CD4-positive, alpha-beta T cell treated with Interleukin-4 for 1 hour (primary cell): Measurements from ENCODE around the gene DCXR.
A peak's percentile ranks its signal among the peaks of the same experiment; 100 is the strongest.
"Not testable (repeated sequence)": the region's sequence is repeated elsewhere in the genome, so short reads cannot be mapped to it uniquely, and the experiment has no call there.

ENCODE experiments used
- DNase-seq, 2 donors: peaks; one replicate each; pipeline ENCODE4 v3.0.0-alpha.2; 2020 to 2022

DCXR gene

DNA sequence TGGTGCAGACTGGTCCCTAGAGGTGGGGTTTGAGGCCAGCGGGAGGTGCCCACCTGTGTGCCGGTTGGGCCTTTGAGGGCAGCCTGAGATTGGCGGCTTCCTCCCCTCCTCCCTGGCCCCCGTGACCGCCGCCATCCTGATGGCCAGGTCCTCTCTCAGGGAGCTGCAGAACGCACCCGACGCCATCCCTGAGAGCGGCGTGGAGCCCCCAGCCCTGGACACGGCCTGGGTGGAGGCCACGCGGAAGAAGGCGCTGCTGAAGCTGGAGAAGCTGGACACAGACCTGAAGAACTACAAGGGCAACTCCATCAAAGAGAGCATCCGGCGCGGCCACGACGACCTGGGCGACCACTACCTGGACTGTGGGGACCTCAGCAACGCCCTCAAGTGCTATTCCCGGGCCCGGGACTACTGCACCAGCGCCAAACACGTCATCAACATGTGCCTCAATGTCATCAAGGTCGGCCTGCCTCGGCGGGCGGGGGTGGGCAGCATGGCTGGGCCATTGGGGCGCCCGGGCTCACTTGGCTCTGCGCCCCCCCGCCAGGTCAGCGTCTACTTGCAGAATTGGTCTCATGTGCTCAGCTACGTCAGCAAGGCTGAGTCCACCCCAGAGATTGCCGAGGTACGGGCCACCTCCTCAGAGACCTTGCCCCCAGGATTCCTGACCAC is 17.0 kb upstream of the DCXR start:
- no peak for DNase-seq

DNA sequence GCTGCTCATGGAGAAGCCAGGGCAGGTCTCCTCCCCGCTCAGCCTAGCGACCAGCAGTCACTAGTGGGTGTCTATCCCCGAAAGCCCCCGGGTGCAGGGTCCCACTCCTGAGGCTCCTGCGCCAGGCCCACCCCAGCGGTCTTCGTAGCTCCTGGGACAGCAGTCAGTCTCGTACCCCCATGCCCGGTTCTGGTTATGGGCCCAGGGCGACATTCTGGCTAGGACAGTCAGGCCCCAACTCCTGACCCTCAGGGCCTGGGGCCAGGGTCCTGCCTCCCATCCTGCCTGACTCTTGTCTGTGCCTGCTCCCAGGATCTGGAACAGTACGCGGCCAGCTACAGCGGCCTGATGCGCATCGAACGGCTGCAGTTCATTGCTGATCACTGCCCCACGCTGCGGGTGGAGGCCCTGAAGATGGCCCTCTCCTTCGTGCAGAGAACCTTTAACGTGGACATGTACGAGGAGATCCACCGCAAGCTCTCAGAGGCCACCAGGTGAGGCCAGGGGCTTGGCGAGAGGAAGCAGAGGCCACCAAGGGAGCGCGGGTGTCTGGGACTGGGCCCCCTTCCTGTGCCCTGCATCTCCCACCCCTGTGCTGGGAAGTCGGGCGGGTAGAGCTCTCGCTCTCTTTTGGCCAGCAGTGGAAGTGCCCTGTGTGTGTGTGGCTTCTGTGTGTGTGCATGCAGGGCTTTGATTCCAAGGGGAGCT is 16.2 kb upstream of the DCXR start:
- no peak for DNase-seq

DNA sequence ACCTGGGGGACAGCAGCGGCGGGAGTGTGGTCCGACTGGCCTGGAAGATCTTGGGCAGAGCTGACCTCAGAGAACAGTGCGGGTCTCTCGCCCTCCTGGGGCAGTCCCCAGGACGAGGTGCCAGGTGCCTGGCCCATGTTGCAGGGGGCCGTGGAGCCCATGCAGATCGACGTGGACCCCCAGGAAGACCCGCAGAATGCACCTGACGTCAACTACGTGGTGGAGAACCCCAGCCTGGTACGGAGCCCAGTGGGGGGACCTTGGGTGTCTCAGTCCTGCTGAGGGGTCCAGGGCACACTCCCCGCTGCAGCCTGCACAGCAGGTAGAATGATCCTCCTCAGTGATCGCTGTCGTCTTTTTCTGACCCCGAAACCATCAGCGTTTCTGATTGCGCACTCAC is 15.6 kb upstream of the DCXR start:
- DNase-seq: no peak

DNA sequence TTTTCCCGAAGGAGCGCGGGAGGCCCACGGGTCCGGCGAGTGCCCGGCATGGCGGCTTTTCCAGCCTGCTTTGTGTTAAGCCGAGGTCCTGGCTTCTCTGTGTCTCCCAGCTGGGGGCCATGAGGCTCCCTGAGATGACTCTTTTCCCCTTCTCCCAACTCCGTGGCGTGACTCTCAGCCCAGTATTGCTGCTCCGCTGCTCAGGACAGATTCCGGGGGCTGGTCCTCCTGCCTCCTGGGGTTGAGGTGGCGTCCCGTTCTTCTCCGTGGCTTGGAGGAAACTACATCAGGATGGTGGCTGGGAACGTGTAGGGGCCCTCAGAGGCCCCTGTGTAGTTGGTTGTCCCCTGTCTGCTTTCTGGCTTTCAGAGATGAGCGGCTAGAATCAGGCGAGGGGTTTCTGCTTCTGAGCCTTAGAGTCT is 15.2 kb upstream of the DCXR start:
- no peak for DNase-seq

DNA sequence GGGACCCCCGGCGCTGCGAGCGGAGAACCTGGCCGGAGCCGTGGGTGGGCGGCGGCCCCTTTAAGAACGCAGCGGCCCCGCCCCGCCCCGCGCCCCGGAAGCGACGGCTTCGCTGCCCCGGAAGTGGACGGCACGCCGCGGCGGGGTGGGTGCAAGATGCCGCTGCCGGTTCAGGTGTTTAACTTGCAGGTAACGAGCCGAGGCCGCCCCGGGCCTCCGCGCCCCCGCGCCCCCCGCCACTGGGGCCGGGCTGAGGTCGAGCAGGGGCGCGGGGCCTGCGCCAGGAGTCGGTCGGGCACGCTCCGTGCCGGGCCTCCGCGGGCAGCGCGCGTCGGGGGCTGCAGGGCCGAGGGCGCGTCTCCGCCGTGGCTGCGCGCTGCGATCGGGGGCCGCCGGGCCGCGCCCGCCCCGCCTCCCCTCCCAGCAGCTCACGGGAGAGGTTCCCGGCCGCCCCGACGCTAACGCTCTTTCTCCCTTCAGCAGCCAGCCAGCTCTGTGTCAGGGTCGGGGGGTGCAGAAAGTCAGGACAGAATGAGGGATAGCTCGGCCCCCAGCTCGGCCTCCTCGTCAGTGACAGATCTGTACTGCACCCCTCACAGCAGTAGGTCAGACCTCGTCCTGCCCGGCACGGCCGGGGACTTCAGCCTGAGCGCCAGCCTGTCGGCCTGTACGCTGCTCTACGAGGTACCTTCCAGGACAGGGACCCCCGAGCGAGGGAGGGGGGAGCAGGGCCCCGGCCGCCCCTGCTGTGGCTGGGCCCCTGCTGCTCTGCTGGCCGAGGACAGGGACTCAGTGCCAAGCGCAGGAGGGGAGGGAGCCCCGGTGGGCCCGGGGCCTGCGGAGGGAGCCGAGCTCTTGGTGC is 14.5 kb upstream of the DCXR start, which contains the start of the genes GPS1 and RFNG:
TSS of gene GPS1 (plus strand) at position 123 of the 862 bp plus-strand sequence. CDS start at position 157, 34 bp downstream.
TSS of gene RFNG (minus strand) at position 36 of the 862 bp plus-strand sequence. CDS start 45 bp downstream, outside the sequence.
- DNase-seq: peak; percentile 66 to 75

DNA sequence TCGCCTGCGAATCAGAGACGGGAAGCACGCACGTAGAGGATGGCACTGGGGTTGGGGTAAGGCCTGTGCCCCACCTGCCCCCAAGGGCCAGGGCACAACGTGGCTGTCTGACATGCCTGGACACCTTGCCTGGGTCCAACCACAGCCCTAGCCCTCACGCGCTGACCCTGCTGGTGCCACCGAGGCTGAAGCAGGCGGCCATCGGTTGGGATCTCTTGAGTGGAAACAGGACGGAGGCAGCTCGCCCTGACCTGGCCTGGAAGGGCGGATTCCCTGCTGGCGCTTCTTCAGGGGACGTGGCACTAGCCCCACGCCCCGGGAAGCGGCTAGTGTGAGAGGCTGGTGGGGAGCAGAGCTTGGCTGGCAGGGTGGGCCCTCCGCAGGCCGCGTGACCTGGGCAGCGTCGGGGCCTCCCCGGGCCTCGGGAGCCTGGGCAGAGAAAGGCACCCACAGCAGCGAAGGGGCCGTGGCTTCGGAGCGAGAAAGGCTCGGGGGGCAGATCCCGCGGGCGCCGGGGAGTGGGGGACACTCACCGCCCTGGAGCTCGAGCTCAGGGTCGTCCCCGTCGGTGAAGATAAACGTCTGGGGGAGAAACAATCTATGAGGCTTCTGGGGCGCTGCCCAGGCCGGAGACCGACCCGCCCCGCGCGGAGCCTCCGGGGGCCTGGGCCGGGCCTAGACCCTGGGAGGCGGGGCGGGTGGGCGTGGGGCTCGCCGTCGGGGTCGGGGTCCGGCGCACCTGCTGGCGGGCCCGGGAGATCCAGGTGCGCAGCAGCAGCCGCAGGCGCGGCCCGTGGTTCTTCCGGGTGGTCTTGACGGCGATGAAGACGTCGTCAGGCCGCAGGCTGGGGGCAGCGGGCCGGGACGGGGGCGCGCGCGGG is 13.5 kb upstream of the DCXR start:
- no peak for DNase-seq

DNA sequence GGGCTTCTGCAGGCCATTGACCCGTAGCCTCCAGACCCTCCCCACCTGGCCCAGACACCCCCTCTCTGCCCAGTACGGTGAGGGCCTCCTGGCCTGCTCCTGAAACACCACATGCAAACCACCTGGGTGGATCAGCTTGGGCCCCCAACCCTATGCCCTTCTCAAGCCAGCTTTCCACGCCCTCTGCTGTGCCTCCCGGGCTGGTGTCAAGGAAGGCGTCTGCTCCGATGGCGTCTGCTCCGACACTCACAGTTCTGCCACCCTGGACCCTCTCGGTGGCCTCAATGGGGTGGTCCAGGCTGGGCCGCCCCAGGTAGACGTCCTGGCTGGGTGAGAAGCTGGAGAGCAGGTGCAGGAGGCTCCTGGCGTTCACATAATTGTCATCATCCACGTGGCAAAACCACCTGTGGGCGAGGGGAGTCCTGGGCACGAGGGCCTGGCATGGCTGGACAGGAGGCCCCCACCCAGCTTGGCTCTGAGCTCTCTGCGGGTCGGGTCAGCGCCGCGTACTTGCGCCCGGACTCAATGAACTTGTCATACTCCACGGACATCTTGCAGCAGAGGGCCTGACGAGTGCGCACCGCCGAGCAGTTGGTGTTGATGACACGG is 12.8 kb upstream of the DCXR start:
- DNase-seq: no peak

DNA sequence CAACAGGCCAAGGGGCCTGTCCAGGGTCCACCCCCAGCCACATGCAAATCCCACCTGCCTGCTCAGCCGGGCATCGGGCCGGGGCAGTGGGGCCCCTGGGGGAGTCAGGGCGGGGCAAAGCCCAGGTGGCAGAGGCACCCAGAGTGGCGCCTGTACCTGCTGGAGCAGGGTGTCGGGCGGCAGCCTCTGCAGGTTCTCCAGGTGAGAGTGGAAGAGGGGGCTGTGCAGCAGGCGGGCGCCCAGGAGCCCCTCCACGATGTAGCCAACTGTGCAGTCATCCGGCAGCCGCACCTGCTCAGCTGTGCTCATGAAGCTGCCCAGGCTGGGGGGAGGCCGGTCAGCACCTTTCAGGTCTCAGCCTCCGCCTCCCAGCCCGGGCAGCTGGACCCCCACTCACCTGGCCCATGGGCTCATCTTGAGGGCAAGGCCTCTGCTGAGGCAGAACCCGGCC is 12.0 kb upstream of the DCXR start:
- no peak for DNase-seq

DNA sequence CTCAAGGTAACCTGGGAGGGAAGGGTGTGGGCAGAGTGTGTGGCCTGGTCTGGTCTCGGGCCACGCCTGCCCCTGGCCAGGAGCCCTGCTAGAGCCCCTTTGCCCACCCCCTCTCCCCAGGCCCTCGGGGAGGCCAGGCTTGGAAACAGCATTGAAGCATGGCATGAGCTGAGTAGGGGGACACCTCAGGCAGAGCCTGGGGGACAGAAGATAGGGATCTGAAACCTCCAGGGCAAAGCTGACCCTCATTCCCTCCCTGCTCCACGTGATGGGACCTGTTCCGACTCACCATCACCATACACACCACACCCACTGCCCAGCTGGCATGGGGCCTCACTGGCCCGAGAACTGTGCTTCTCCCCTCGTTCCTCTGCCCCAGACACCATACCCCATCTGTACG is 11.6 kb upstream of the DCXR start:
- no peak for DNase-seq

DNA sequence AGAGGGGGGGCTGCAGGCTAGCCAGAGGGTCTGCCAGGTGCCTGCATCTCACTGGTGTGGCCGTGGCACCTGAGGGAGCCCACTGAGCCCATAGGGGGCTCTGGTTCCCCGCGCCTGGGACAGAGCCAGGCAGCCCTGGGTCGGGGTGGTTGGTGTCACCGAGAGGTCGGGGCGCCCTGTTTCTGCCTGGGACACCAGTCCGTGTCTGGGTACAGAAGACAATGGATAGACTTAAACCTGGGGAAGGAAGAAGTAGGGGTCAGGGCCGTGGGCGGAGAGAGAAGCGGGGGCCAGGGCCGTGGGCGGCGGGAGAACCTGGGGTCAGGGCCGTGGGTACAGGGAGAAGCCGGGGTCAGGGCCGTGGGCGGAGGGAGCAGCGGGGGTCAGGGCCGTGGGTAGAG is 11.1 kb upstream of the DCXR start:
- no peak for DNase-seq

DNA sequence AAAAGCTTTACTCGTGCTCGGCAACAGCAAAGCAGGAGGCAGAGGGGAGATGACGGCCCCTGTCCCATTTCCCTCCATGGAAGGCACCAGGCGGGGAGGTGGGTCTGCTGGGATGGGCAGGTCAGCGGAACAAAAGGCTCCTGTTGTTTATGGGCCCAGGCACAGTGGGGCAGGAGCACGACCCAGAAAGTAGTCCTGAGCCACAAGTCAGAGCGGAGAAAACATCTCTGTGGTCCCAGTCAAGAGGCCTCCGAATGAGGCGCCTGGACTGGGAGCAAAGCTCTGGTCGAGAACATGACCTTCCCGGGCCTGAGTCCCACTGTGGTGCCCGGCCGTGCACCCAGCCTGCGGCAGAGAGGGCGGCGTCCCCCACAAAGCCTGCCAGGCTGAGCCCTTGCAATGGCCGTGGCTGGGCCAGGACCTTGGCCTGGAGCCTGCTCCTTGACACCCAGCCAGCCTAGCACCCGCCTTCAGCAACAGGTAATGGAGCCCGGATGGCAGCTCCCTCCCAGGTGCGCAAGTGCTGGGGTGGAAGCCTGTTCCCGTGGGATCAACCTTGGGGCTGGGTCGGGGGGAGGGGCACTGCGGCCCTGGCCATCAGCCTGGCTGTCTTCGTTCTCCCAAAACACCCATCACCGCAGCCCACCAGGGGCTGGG is 10.5 kb upstream of the DCXR start:
- DNase-seq: no peak

DNA sequence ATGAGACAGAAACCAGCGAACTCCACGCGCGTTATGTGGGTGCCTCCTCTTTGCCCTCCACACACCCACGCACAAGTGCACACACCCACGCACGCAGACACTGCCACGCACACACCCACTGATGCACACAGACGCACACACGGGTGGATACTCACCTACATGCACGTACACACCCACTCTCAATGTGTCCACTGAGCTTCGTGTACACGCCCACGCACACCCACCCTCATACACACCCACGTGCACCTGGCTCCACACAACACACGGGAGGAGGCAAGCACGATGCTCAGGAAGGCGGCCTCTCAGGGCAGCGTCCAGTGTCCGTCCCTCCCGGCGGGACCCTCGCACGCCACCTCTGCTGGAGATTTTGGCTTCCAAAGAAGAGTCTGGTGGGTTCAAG is 9.9 kb upstream of the DCXR start:
- DNase-seq: no peak

DNA sequence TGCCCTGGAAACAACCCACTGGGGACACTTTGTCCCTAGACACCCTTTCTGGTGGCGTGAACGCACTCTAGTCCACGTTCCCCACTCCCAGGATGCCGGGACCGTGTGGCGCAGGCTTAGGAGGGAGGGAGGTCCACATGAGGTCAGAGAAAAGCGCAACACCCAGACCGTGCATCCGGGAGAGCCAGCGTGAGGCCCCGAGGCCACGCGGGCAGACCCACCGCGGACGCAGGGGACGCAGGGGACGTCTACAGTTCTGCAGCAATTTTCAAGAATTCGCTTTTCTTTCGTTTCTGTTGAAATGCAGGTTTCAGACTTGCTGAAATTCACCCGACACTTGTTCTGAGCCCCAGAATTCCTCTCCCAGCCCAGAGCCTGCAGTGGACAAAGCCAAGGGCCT is 9.4 kb upstream of the DCXR start:
- DNase-seq: no peak

DNA sequence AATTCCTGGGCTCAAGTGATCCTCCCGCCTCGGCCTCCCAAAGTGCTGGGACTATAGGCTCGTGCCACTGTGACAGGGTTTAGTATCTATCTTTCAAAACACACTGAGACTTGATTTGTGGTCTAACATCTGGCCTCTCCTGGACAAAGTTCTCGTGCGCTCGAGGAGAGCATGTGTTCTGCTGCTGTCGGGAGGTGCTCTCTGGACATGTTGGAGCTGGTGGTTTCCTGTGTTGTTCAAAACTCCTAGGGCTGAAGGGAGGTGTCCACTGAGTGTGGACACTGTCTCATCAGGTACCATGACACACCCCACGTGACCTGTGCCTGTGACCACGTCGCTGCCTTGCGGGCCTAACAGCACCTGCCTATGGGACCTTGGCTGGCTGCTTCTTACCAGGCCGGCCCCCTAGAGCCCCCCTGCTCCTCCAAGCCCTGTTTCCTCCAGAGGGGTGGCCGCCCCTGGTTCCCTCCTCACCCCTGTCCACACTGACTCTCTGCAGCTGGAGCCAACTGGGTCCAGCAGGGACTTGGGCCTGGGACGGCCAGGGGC is 8.5 kb upstream of the DCXR start:
- DNase-seq: no peak

DNA sequence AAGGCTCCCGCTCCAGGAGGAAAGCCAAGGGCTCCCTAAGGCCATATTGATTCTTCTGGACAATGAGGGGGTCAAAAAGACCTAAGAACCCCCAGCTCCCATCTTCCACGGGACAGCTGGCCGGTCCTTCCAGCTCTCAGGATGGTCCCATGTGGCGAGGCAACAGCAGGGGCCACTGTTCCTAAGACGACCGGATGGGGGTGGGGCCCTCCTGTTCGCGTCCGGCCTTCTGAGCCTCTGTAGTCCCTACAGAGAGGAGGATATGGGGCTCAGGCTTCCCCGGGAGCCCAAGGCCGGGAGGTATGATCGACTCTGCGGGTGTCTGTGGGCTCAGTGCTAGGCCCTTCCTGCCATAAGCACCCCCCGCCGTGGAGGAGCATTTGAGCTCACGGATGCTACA is 6.0 kb upstream of the DCXR start:
- DNase-seq: no peak

DNA sequence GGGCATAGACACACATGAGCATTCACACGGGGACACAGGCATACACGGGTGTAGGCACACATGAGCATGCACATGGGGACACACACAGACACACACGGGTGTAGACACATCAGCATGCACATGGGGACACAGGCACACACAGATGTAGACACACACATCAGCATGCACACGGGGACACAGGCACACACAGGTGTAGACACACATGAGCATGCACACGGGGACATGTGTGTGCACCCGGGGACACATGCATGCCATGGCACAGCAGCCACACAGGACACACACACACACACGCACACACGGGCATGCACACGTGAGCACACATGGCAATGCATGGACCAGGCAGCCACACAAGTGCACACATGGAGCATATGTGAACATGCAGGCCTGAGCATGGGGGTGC is 5.2 kb upstream of the DCXR start:
- no peak for DNase-seq

DNA sequence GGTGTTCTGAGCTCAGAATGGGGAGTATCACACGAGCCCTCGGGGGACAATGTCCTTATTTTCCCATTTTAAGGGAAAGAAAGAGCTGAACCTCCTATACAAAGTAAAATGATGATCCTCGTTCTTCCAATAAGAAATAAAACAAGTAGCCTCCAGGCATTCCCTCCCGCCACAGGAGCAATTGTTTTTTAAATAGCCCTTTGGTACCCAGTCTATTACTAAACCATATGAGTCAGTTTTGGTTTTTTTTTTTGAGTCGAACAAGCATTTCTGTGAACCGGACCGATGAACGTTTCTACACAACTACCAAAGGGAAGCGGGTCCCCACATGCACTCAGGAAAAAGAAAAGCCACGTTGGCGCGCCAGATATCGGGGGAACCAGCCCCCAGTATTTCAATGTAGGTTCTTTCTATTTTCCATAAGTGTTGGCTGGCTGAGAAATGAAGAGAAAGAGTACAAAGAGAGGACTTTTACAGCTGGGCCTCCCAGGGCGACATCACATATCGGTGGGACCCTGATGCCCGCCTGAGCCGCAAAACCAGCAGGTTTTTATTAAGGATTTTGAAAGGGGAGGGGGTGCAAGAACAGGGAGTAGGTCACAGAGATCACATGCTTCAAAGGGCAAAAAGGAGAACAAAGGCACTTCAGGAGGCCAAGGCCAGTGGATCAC is 3.8 kb upstream of the DCXR start:
- no peak for DNase-seq

DNA sequence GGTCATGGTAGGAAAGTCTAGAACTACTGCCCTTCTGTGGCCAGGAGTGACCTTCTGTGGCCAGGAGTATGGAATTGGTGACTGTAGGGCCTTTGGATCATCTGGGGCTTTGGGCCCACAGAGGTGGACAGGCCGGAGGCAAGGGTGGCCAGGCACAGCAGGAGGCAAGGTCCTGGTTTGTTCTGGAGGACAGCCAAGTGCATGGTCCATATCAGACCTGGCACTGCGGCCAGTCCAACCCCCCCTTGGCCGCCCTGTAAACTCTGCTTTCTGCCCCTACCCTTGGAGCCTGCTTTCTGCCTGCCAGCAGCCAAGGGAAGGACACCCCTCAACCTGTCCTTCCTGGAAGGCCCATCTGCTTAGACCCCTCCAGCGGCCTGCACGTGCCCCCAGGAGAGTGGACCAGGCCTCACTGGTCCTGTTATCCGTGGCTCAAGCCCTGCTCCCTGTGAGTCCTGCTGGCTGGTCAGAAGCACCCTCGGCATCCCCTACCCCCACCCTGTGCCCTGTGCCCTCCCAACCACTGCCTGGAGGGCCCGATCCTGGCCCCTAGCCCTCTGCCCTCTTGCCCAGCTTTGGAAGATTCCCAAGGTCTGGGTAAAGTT is 2.3 kb upstream of the DCXR start:
- DNase-seq: no peak

DNA sequence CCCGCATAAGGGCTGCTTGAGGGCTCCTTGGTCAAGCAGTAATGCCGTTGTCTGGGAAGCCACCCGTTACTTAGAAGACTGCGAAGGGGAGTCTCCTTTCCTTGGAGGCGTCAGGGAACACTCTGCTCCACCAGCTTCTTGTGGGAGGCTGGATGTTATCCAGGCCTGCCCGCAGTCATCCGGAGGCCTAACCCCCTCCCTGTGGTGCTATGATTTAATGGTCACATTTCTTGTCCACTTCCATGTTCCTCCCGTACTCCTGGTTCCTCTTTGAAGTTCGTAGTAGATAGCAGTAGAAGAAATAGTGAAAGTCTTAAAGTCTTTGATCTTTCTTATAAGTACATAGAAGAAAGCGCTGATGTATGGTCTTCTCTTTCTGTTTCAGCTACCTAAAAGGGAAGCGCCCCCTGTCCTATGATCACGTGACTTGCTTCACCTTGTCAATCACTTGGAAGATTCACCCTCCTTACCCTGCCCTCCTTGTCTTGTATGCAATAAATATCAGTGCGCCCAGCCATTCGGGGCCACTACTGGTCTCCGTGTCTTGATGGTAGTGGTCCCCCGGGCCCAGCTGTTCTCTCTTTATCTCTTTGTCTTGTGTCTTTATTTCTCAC is 1.4 kb upstream of the DCXR start:
- DNase-seq: not testable (repeated sequence)

DNA sequence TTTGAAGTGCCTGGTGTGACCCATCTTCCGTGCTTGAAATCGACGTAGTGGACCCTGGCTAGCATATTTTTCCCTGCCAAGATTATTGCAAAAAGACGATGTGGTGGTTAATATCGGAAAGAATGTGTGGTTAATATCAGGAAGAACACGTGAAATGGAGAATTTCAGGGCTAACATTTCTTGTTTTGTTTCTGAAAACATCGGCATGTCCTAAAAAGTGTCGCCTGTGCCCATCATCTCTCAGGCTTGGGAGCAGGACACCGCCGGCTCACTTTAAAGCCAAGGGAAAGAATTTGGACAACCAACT is 345 bp upstream of the DCXR start:
- no peak for DNase-seq
